HEK293 (cell line): Measurements from ENCODE around the gene HDAC7.

Experiments
- GLIS2 ChIP-seq: fragments of 450-650 bp; formaldehyde crosslinking; IDR thresholded peaks from 2 replicates; pipeline ENCODE4 v1.5.1; 2016; ENCODE audit warnings: missing biosample characterization, missing genetic modification characterization
- HOXA7 ChIP-seq: sonication (generic); formaldehyde crosslinking; IDR thresholded peaks from 2 replicates; pipeline ENCODE4 v1.8.1; 2022; ENCODE audit warnings: missing genetic modification reagents, borderline replicate concordance
- KLF1 ChIP-seq: fragments of 450-650 bp; formaldehyde crosslinking; IDR thresholded peaks from 2 replicates; pipeline ENCODE4 v1.5.1; 2016; ENCODE audit warnings: missing biosample characterization, missing genetic modification characterization
- KLF9 ChIP-seq: fragments of 450-650 bp; formaldehyde crosslinking; IDR thresholded peaks from 2 replicates; pipeline ENCODE4 v1.5.1; 2016; ENCODE audit warnings: missing biosample characterization, missing genetic modification characterization, low read depth
- MEIS1 ChIP-seq: sonication (generic); formaldehyde crosslinking; IDR thresholded peaks from 2 replicates; pipeline ENCODE4 v1.8.1; 2022; ENCODE audit warnings: missing genetic modification reagents, mild to moderate bottlenecking, borderline replicate concordance
- ZBTB1 ChIP-seq: fragments of 450-650 bp; formaldehyde crosslinking; IDR thresholded peaks from 2 replicates; pipeline ENCODE4 v1.5.1; 2016; ENCODE audit warnings: missing biosample characterization, missing genetic modification characterization
- ZBTB7A ChIP-seq: fragments of 450-650 bp; formaldehyde crosslinking; IDR thresholded peaks from 2 replicates; pipeline ENCODE4 v1.5.1; 2016; ENCODE audit warnings: low read depth, missing biosample characterization, missing genetic modification characterization
- ZFHX2 ChIP-seq: fragments of 450-650 bp; formaldehyde crosslinking; conservative IDR thresholded peaks from 2 replicates; pipeline ENCODE4 v1.5.1; 2016; ENCODE audit warnings: missing biosample characterization, missing genetic modification characterization
- ZFP37 ChIP-seq: fragments of 450-650 bp; formaldehyde crosslinking; IDR thresholded peaks from 2 replicates; pipeline ENCODE4 v1.5.1; 2016; ENCODE audit warnings: missing biosample characterization, missing genetic modification characterization
- ZNF155 ChIP-seq: fragments of 450-650 bp; formaldehyde crosslinking; IDR thresholded peaks from 2 replicates; pipeline ENCODE4 v1.5.1; 2016; ENCODE audit warnings: missing biosample characterization, missing genetic modification characterization
- ZNF175 ChIP-seq: fragments of 450-650 bp; formaldehyde crosslinking; IDR thresholded peaks from 2 replicates; pipeline ENCODE4 v1.5.1; 2016; ENCODE audit warnings: missing biosample characterization, missing genetic modification characterization
- ZNF24 ChIP-seq: fragments of 450-650 bp; formaldehyde crosslinking; IDR thresholded peaks from 2 replicates; pipeline ENCODE4 v1.5.1; 2016; ENCODE audit warnings: missing biosample characterization, missing genetic modification characterization
- ZNF324 ChIP-seq: fragments of 450-650 bp; formaldehyde crosslinking; IDR thresholded peaks from 2 replicates; pipeline ENCODE4 v1.5.1; 2016; ENCODE audit warnings: missing biosample characterization, missing genetic modification characterization
- ZNF366 ChIP-seq: fragments of 450-650 bp; formaldehyde crosslinking; conservative IDR thresholded peaks from 2 replicates; pipeline ENCODE4 v1.5.1; 2016; ENCODE audit warnings: missing biosample characterization, missing genetic modification characterization
- ZNF433 ChIP-seq: fragments of 450-650 bp; formaldehyde crosslinking; IDR thresholded peaks from 2 replicates; pipeline ENCODE4 v1.5.1; 2016; ENCODE audit warnings: missing biosample characterization, missing genetic modification characterization, low read depth
- ZNF561 ChIP-seq: fragments of 450-650 bp; IDR thresholded peaks from 2 replicates; pipeline ENCODE4 v1.5.1; 2018; ENCODE audit warnings: missing biosample characterization, missing genetic modification characterization, borderline replicate concordance
- ZNF629 ChIP-seq: fragments of 450-650 bp; formaldehyde crosslinking; IDR thresholded peaks from 2 replicates; pipeline ENCODE4 v1.5.1; 2017; ENCODE audit warnings: missing biosample characterization, missing genetic modification characterization
- ZNF830 ChIP-seq: fragments of 450-650 bp; IDR thresholded peaks from 2 replicates; pipeline ENCODE4 v1.5.0; 2018; ENCODE audit warnings: missing biosample characterization, missing genetic modification characterization, low read depth, mild to moderate bottlenecking, moderate library complexity
- TF ChIP-seq, protein P1 (sequence below): fragments of 450-650 bp; formaldehyde crosslinking; IDR thresholded peaks from 2 replicates; pipeline ENCODE4 v1.5.1; 2017; ENCODE audit warnings: missing biosample characterization, missing genetic modification characterization
- TF ChIP-seq, protein P2 (sequence below): fragments of 450-650 bp; formaldehyde crosslinking; IDR thresholded peaks from 2 replicates; pipeline ENCODE4 v1.5.0; 2017; ENCODE audit warnings: missing biosample characterization, missing genetic modification characterization, borderline replicate concordance
- TF ChIP-seq, protein P3 (sequence below): fragments of 450-650 bp; formaldehyde crosslinking; IDR thresholded peaks from 2 replicates; pipeline ENCODE4 v1.5.1; 2016; ENCODE audit warnings: missing biosample characterization, missing genetic modification characterization
- TF ChIP-seq, protein P4 (sequence below): fragments of 450-650 bp; formaldehyde crosslinking; IDR thresholded peaks from 2 replicates; pipeline ENCODE4 v1.5.1; 2016; ENCODE audit warnings: missing biosample characterization, missing genetic modification characterization
- TF ChIP-seq, protein P5 (sequence below): fragments of 450-650 bp; formaldehyde crosslinking; IDR thresholded peaks from 2 replicates; pipeline ENCODE4 v1.5.1; 2016; ENCODE audit warnings: missing biosample characterization, missing genetic modification characterization
- TF ChIP-seq, protein P6 (sequence below): fragments of 450-650 bp; formaldehyde crosslinking; IDR thresholded peaks from 2 replicates; pipeline ENCODE4 v1.5.1; 2017; ENCODE audit warnings: missing biosample characterization, missing genetic modification characterization
- TF ChIP-seq, protein P7 (sequence below): fragments of 450-650 bp; formaldehyde crosslinking; IDR thresholded peaks from 2 replicates; pipeline ENCODE4 v1.5.1; 2016; ENCODE audit warnings: missing biosample characterization, missing genetic modification characterization

Gene HDAC7

DNA sequence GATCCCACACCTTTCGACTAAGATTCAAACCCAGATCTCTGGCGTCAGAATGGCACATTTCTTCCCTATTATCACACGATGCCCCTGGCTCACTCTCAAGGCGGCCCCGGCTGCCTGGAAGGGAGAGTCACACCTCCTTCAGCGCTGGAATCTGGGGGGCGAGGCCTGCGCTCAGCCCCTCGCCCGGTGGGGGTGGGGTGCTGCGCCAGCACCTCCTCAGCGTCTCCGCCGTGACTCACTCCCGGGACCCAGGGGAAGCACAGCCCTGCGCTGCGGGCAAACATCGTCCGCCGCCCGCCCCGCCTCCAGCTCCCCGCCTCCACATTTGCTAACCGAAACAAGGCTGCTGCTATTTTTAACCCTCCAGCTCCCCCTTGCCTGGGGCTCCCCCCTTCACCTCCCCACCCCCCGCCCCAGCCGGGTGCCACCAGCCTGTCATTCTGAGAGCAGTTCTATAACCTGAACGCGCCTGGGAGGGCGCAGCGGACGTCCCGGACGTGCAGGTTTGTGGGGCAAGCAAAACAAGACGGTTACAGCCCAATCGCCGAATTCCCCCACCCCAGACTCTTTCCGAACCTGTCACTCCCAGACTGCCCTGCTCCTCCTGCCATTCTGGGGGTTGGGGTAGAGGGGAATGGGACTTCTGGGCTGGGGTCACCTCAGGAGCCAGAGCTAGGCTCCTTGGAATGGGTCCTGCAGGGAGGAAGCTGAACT lies 6.7 kb downstream of the HDAC7 start (continued):
- TF ChIP-seq ZNF324 (tag by site-specific recombination) = 0 out of 2 replicates have a peak, but pooled peaks have one; percentile 25
- TF ChIP-seq, protein P1, sequence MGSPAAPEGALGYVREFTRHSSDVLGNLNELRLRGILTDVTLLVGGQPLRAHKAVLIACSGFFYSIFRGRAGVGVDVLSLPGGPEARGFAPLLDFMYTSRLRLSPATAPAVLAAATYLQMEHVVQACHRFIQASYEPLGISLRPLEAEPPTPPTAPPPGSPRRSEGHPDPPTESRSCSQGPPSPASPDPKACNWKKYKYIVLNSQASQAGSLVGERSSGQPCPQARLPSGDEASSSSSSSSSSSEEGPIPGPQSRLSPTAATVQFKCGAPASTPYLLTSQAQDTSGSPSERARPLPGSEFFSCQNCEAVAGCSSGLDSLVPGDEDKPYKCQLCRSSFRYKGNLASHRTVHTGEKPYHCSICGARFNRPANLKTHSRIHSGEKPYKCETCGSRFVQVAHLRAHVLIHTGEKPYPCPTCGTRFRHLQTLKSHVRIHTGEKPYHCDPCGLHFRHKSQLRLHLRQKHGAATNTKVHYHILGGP (tag by site-specific recombination) = no peak
- no peak for TF ChIP-seq ZBTB7A
- no peak for TF ChIP-seq ZNF366 (tag by site-specific recombination)
- TF ChIP-seq, protein P2, sequence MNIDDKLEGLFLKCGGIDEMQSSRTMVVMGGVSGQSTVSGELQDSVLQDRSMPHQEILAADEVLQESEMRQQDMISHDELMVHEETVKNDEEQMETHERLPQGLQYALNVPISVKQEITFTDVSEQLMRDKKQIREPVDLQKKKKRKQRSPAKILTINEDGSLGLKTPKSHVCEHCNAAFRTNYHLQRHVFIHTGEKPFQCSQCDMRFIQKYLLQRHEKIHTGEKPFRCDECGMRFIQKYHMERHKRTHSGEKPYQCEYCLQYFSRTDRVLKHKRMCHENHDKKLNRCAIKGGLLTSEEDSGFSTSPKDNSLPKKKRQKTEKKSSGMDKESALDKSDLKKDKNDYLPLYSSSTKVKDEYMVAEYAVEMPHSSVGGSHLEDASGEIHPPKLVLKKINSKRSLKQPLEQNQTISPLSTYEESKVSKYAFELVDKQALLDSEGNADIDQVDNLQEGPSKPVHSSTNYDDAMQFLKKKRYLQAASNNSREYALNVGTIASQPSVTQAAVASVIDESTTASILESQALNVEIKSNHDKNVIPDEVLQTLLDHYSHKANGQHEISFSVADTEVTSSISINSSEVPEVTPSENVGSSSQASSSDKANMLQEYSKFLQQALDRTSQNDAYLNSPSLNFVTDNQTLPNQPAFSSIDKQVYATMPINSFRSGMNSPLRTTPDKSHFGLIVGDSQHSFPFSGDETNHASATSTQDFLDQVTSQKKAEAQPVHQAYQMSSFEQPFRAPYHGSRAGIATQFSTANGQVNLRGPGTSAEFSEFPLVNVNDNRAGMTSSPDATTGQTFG = no peak
- no peak for TF ChIP-seq ZNF175 (tag by site-specific recombination)
- TF ChIP-seq ZBTB1 = no peak
- TF ChIP-seq ZNF561 (tag by site-specific recombination) = peak; percentile 47; the same call in 1 of the 2 replicates
- TF ChIP-seq ZNF433 (tag by site-specific recombination) = no peak
- no peak for TF ChIP-seq ZNF830
- TF ChIP-seq, protein P3, sequence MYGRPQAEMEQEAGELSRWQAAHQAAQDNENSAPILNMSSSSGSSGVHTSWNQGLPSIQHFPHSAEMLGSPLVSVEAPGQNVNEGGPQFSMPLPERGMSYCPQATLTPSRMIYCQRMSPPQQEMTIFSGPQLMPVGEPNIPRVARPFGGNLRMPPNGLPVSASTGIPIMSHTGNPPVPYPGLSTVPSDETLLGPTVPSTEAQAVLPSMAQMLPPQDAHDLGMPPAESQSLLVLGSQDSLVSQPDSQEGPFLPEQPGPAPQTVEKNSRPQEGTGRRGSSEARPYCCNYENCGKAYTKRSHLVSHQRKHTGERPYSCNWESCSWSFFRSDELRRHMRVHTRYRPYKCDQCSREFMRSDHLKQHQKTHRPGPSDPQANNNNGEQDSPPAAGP = peak; percentile 75; the same call in 1 of the 2 replicates
- TF ChIP-seq, protein P4, sequence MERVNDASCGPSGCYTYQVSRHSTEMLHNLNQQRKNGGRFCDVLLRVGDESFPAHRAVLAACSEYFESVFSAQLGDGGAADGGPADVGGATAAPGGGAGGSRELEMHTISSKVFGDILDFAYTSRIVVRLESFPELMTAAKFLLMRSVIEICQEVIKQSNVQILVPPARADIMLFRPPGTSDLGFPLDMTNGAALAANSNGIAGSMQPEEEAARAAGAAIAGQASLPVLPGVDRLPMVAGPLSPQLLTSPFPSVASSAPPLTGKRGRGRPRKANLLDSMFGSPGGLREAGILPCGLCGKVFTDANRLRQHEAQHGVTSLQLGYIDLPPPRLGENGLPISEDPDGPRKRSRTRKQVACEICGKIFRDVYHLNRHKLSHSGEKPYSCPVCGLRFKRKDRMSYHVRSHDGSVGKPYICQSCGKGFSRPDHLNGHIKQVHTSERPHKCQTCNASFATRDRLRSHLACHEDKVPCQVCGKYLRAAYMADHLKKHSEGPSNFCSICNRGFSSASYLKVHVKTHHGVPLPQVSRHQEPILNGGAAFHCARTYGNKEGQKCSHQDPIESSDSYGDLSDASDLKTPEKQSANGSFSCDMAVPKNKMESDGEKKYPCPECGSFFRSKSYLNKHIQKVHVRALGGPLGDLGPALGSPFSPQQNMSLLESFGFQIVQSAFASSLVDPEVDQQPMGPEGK (tag by site-specific recombination) = peak; percentile 95
- peak; percentile 81 for TF ChIP-seq GLIS2 (tag by site-specific recombination)
- TF ChIP-seq, protein P5, sequence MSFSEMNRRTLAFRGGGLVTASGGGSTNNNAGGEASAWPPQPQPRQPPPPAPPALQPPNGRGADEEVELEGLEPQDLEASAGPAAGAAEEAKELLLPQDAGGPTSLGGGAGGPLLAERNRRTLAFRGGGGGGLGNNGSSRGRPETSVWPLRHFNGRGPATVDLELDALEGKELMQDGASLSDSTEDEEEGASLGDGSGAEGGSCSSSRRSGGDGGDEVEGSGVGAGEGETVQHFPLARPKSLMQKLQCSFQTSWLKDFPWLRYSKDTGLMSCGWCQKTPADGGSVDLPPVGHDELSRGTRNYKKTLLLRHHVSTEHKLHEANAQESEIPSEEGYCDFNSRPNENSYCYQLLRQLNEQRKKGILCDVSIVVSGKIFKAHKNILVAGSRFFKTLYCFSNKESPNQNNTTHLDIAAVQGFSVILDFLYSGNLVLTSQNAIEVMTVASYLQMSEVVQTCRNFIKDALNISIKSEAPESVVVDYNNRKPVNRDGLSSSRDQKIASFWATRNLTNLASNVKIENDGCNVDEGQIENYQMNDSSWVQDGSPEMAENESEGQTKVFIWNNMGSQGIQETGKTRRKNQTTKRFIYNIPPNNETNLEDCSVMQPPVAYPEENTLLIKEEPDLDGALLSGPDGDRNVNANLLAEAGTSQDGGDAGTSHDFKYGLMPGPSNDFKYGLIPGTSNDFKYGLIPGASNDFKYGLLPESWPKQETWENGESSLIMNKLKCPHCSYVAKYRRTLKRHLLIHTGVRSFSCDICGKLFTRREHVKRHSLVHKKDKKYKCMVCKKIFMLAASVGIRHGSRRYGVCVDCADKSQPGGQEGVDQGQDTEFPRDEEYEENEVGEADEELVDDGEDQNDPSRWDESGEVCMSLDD (tag by site-specific recombination) = peak; percentile 54; the same call in 1 of the 2 replicates
- TF ChIP-seq KLF9 = peak; percentile 68; the same call in 1 of the 2 replicates
- TF ChIP-seq HOXA7 = no peak
- peak; percentile 56; the same call in 1 of the 2 replicates for TF ChIP-seq ZNF24 (tag by site-specific recombination)
- TF ChIP-seq, protein P6, sequence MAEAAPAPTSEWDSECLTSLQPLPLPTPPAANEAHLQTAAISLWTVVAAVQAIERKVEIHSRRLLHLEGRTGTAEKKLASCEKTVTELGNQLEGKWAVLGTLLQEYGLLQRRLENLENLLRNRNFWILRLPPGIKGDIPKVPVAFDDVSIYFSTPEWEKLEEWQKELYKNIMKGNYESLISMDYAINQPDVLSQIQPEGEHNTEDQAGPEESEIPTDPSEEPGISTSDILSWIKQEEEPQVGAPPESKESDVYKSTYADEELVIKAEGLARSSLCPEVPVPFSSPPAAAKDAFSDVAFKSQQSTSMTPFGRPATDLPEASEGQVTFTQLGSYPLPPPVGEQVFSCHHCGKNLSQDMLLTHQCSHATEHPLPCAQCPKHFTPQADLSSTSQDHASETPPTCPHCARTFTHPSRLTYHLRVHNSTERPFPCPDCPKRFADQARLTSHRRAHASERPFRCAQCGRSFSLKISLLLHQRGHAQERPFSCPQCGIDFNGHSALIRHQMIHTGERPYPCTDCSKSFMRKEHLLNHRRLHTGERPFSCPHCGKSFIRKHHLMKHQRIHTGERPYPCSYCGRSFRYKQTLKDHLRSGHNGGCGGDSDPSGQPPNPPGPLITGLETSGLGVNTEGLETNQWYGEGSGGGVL (tag by site-specific recombination) = peak; percentile 91
- TF ChIP-seq KLF1 (tag by site-specific recombination) = peak; percentile 70
- peak; percentile 92 for TF ChIP-seq ZFHX2 (tag by site-specific recombination)
- TF ChIP-seq ZNF629 = 0 out of 2 replicates have a peak, but pooled peaks have one; percentile 35
- no peak for TF ChIP-seq MEIS1 (CRISPR knock-in tag)
- TF ChIP-seq, protein P7, sequence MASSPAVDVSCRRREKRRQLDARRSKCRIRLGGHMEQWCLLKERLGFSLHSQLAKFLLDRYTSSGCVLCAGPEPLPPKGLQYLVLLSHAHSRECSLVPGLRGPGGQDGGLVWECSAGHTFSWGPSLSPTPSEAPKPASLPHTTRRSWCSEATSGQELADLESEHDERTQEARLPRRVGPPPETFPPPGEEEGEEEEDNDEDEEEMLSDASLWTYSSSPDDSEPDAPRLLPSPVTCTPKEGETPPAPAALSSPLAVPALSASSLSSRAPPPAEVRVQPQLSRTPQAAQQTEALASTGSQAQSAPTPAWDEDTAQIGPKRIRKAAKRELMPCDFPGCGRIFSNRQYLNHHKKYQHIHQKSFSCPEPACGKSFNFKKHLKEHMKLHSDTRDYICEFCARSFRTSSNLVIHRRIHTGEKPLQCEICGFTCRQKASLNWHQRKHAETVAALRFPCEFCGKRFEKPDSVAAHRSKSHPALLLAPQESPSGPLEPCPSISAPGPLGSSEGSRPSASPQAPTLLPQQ (tag by site-specific recombination) = peak; percentile 46; the same call in 1 of the 2 replicates
- TF ChIP-seq ZNF155 (tag by site-specific recombination) = no peak
- no peak for TF ChIP-seq ZFP37 (tag by site-specific recombination)
